Natural killer cell treated with Interleukin-12 subunit alpha and Interleukin-12 subunit beta and Interleukin-15 and Interleukin-18, amount 100 ng/mL, for 72 hours (primary cell): ENCODE results near the gene ASXL1. TPM values are rescaled to one million over a fixed set of nuclear protein-coding genes. Genes with fewer than 3 reads are reported as not detected.
"Not testable (repeated sequence)": the region's sequence is repeated elsewhere in the genome, so short reads cannot be mapped to it uniquely, and the experiment has no call there.

Experiments
- ATAC-seq, 2 donors: fragments of 150-1000 bp; cut with Tn5 transposase in 1 of 2; sonication (Bioruptor Pico), chemical (Tn5 transposase) in 1 of 2; 2 replicates each; pipeline ENCODE4 v1.10.0; 2021
- DNase-seq: peaks from one replicate; pipeline ENCODE4 v3.0.0; 2022; ENCODE audit warnings: low spot score
- H3K27ac Mint-ChIP-seq, 2 donors: 1 replicate in 1 of 2; 2 replicates in 1 of 2; pipeline ENCODE4 v1.8.0; 2022; ENCODE audit warnings: mixed read lengths in 2 of 2, mild to moderate bottlenecking in 1 of 2, moderate library complexity in 1 of 2
- H3K27me3 Mint-ChIP-seq, 2 donors: 1 replicate in 1 of 2; 2 replicates in 1 of 2; pipeline ENCODE4 v1.8.0; 2022; ENCODE audit warnings: mixed read lengths in 2 of 2
- H3K36me3 Mint-ChIP-seq: one replicate; pipeline ENCODE4 v1.8.0; 2022; ENCODE audit warnings: mixed read lengths
- H3K4me1 Mint-ChIP-seq, 2 donors: 1 replicate in 1 of 2; 2 replicates in 1 of 2; pipeline ENCODE4 v1.8.0; 2022; ENCODE audit warnings: low read depth in 2 of 2, mixed read lengths in 2 of 2, mild to moderate bottlenecking in 1 of 2
- H3K4me3 Mint-ChIP-seq: one replicate; pipeline ENCODE4 v1.8.0; 2022; ENCODE audit warnings: mixed read lengths
- H3K9me3 Mint-ChIP-seq: 2 replicates; pipeline ENCODE4 v1.8.0; 2022; ENCODE audit warnings: mixed read lengths
- total RNA-seq, 2 donors: library from RNA; stranded (reverse); gene quantifications; one replicate each; pipeline ENCODE4 v1.2.3, GENCODE V29; 2022

The ASXL1 gene
- total RNA-seq, 2 donors from 2014 or later = 119 to 214 TPM

- H3K9me3 Mint-ChIP-seq = no peaks in the 10 kb centered on the region
These were observed 1.7 kb downstream of the ASXL1 start for GRCh38 chr20:32359633-32360332.

GRCh38 chr20:32360333-32360634 lies 2.2 kb downstream of the ASXL1 start:
- Mint-ChIP-seq H3K27me3 (no peaks in the 10 kb centered on the region), H3K4me3 (peak overlapping the region; percentile 98), H3K36me3 (peaks cover 14% of the 10 kb centered on the region), H3K27ac (peak overlapping the region; percentile 92 to 95), H3K9me3 (no peaks in the 10 kb centered on the region), H3K4me1 (peaks cover 61 to 73% of the 10 kb centered on the region in 2 donors)
- ATAC-seq (no peak), DNase-seq (no peak)

More at GRCh38 chr20:32359633-32360332, 1.7 kb downstream of the ASXL1 start:
- H3K27me3 Mint-ChIP-seq = no peaks in the 10 kb centered on the region
- ATAC-seq = no peak
- H3K36me3 Mint-ChIP-seq = peaks cover 14% of the 10 kb centered on the region
- no peak for DNase-seq
- H3K27ac Mint-ChIP-seq = peak overlapping the region; percentile 92 to 95
- H3K4me3 Mint-ChIP-seq = peak overlapping the region; percentile 98
- peaks cover 61 to 73% of the 10 kb centered on the region in 2 donors for H3K4me1 Mint-ChIP-seq

GRCh38 chr20:32362901-32363364 lies 4.8 kb downstream of the ASXL1 start:
- Mint-ChIP-seq H3K4me1 (peaks cover 61 to 74% of the 10 kb centered on the region in 2 donors), H3K27me3 (no peaks in the 10 kb centered on the region), H3K27ac (peak overlapping the region; percentile 29 to 34), H3K4me3 (peak overlapping the region; percentile 98), H3K36me3 (peaks cover 14% of the 10 kb centered on the region), H3K9me3 (no peaks in the 10 kb centered on the region)
- ATAC-seq (no peak), DNase-seq (no peak)

- no peaks in the 10 kb centered on the region for H3K9me3 Mint-ChIP-seq
- ATAC-seq = no peak
- no peak for DNase-seq
- H3K27me3 Mint-ChIP-seq = no peaks in the 10 kb centered on the region
- H3K4me1 Mint-ChIP-seq = peaks cover 61 to 75% of the 10 kb centered on the region in 2 donors
- H3K36me3 Mint-ChIP-seq = peaks cover 14% of the 10 kb centered on the region
- H3K4me3 Mint-ChIP-seq = peak overlapping the region; percentile 98
- H3K27ac Mint-ChIP-seq = peak overlapping the region; percentile 29 to 34
These were observed 5.4 kb downstream of the ASXL1 start for GRCh38 chr20:32363492-32363891.

GRCh38 chr20:32364554-32365208 lies 6.5 kb downstream of the ASXL1 start:
- no peak overlapping the region for H3K27ac Mint-ChIP-seq
- H3K9me3 Mint-ChIP-seq = no peaks in the 10 kb centered on the region
- peaks cover 61 to 69% of the 10 kb centered on the region in 2 donors for H3K4me1 Mint-ChIP-seq
- no peak for DNase-seq
- H3K36me3 Mint-ChIP-seq = peaks cover 8% of the 10 kb centered on the region
- ATAC-seq = no peak
- H3K4me3 Mint-ChIP-seq = no peak overlapping the region
- no peaks in the 10 kb centered on the region for H3K27me3 Mint-ChIP-seq

- Mint-ChIP-seq H3K27me3 (no peaks in the 10 kb centered on the region), H3K36me3 (no peaks in the 10 kb centered on the region), H3K4me1 (peaks cover 53 to 60% of the 10 kb centered on the region in 2 donors), H3K27ac (no peak overlapping the region), H3K4me3 (no peak overlapping the region), H3K9me3 (no peaks in the 10 kb centered on the region)
- DNase-seq = no peak
- no peak for ATAC-seq
These were observed 7.4 kb downstream of the ASXL1 start for GRCh38 chr20:32365564-32365963.

GRCh38 chr20:32366380-32366779 lies 8.2 kb downstream of the ASXL1 start:
- Mint-ChIP-seq H3K27ac (peak overlapping the region in 1 of 2 donors; percentile 2), H3K4me3 (peak overlapping the region; percentile 3), H3K36me3 (no peaks in the 10 kb centered on the region), H3K4me1 (peaks cover 52 to 54% of the 10 kb centered on the region in 2 donors), H3K27me3 (no peaks in the 10 kb centered on the region), H3K9me3 (no peaks in the 10 kb centered on the region)
- no peak for DNase-seq
- peak in 1 of 2 donors; percentile 44 for ATAC-seq

- H3K27ac Mint-ChIP-seq = peak overlapping the region in 1 of 2 donors; percentile 6
- H3K9me3 Mint-ChIP-seq = no peaks in the 10 kb centered on the region
- no peak for ATAC-seq
- H3K4me1 Mint-ChIP-seq = peaks cover 36% of the 10 kb centered on the region in 2 donors
- no peaks in the 10 kb centered on the region for H3K36me3 Mint-ChIP-seq
- no peak for DNase-seq
- H3K4me3 Mint-ChIP-seq = no peak overlapping the region
- H3K27me3 Mint-ChIP-seq = no peaks in the 10 kb centered on the region
These were observed 10.2 kb downstream of the ASXL1 start for GRCh38 chr20:32368323-32368722.

- ATAC-seq (no peak), DNase-seq (no peak)
- Mint-ChIP-seq H3K4me3 (no peak overlapping the region), H3K4me1 (peaks cover 31% of the 10 kb centered on the region in 2 donors), H3K27me3 (no peaks in the 10 kb centered on the region), H3K9me3 (no peaks in the 10 kb centered on the region), H3K27ac (no peak overlapping the region), H3K36me3 (no peaks in the 10 kb centered on the region)
These were observed 10.8 kb downstream of the ASXL1 start for GRCh38 chr20:32368925-32369324.

GRCh38 chr20:32370897-32371296 lies 12.8 kb downstream of the ASXL1 start:
- no peak for DNase-seq
- Mint-ChIP-seq H3K27me3 (no peaks in the 10 kb centered on the region), H3K4me3 (no peak overlapping the region), H3K4me1 (peaks cover 18 to 20% of the 10 kb centered on the region in 2 donors), H3K9me3 (no peaks in the 10 kb centered on the region), H3K36me3 (no peaks in the 10 kb centered on the region), H3K27ac (no peak overlapping the region)
- ATAC-seq = no peak

GRCh38 chr20:32378461-32378860 lies 20.3 kb downstream of the ASXL1 start:
- ATAC-seq (no peak), DNase-seq (no peak)
- Mint-ChIP-seq H3K36me3 (no peaks in the 10 kb centered on the region), H3K4me1 (peaks cover 0 to 4% of the 10 kb centered on the region in 2 donors), H3K4me3 (no peak overlapping the region), H3K9me3 (no peaks in the 10 kb centered on the region), H3K27me3 (no peaks in the 10 kb centered on the region), H3K27ac (no peak overlapping the region)

GRCh38 chr20:32380037-32380436 lies 21.9 kb downstream of the ASXL1 start:
- not testable (repeated sequence) for H3K27ac Mint-ChIP-seq, H3K27me3 Mint-ChIP-seq, H3K4me3 Mint-ChIP-seq, H3K36me3 Mint-ChIP-seq, H3K9me3 Mint-ChIP-seq, DNase-seq, ATAC-seq
- H3K4me1 Mint-ChIP-seq = peaks cover 13 to 14% of the 10 kb centered on the region in 2 donors

- DNase-seq (no peak), ATAC-seq (no peak)
- Mint-ChIP-seq H3K4me1 (peaks cover 19 to 21% of the 10 kb centered on the region in 2 donors), H3K27ac (no peak overlapping the region), H3K27me3 (no peaks in the 10 kb centered on the region), H3K36me3 (peaks cover 3% of the 10 kb centered on the region), H3K9me3 (no peaks in the 10 kb centered on the region), H3K4me3 (no peak overlapping the region)
These were observed 22.6 kb downstream of the ASXL1 start for GRCh38 chr20:32380745-32381144.
